Measurements from ENCODE around the gene EBPL.

GRCh38 chr13:49678191-49678914, 12.9 kb downstream of the EBPL start:
- no peak for TF ChIP-seq EP300 (IDR thresholded peaks at IDR 0.05; ENCODE audit: low read depth)
- TF ChIP-seq CTCF (IDR thresholded peaks at IDR 0.05) = no peak
- TF ChIP-seq POLR2A (IDR thresholded peaks at IDR 0.05) = no peak
